Endothelial cell of umbilical vein (primary cell): Measurements from ENCODE around the gene ERBIN. TPM values are rescaled to one million over a fixed set of nuclear protein-coding genes. Genes with fewer than 3 reads are reported as not detected.
"Not testable (repeated sequence)": the region's sequence is repeated elsewhere in the genome, so short reads cannot be mapped to it uniquely, and the experiment has no call there.

Experiments
- BruUV-seq: library from RNA; stranded (reverse); fragments of 400-500 nt; replicated peaks from 2 replicates; lab custom pipeline; 2021; lab: Mats Ljungman, UMichigan
- CTCF ChIA-PET: fragments of 300-600, 350-600 bp; sonication (Branson Sonifier 250); formaldehyde crosslinking; loops from one replicate; lab custom pipeline; 2021; ENCODE audit warnings: antibody characterized with exemption, inconsistent platforms; lab: Charles Lee
- POLR2A ChIA-PET: fragments of 300-600, 350-600 bp; sonication (Branson Sonifier 250); formaldehyde crosslinking; loops from one replicate; lab custom pipeline; 2021; ENCODE audit warnings: antibody characterized with exemption, inconsistent platforms; lab: Charles Lee
- DNase-seq: peaks from one replicate; pipeline ENCODE4 v3.0.0-alpha.2; 2011; ENCODE audit warnings: low read depth, low spot score
- FAIRE-seq: peaks from 2 replicates; lab custom pipeline; 2011; peaks lifted over from hg19 to GRCh38; lab: Jason Lieb, UNC
- H2AFZ ChIP-seq: 2 replicates; pipeline ENCODE4 v1.6.0; 2012; ENCODE audit warnings: low read depth, low read length, control low read depth, inconsistent platforms
- H3K27ac ChIP-seq: 2 replicates; pipeline ENCODE4 v1.5.1; 2011; ENCODE audit warnings: low read depth, mild to moderate bottlenecking, control low read depth, low read length, moderate library complexity; ENCODE audit not compliant: insufficient read depth
- H3K27me3 ChIP-seq, 2 experiments: 2 replicates each; pipeline versions ENCODE4 v1.6.0 to v1.6.1; 2011; ENCODE audit warnings: low read length in 2 of 2, mixed read lengths in 1 of 2; ENCODE audit not compliant: control insufficient read depth in 2 of 2, insufficient read depth in 2 of 2
- H3K36me3 ChIP-seq, 2 experiments: 2 replicates in 1 of 2; 3 replicates in 1 of 2; pipeline ENCODE4 v1.5.1; 2011; ENCODE audit warnings: low read length in 2 of 2, mild to moderate bottlenecking in 1 of 2, moderate library complexity in 1 of 2; ENCODE audit not compliant: control insufficient read depth in 2 of 2, insufficient read depth in 2 of 2; ENCODE audit errors: extremely low read depth in 1 of 2
- H3K4me1 ChIP-seq: 3 replicates; pipeline ENCODE4 v1.5.1; 2011; ENCODE audit warnings: mild to moderate bottlenecking, low read length; ENCODE audit not compliant: control insufficient read depth, insufficient read depth; ENCODE audit errors: extremely low read depth
- H3K4me2 ChIP-seq: 2 replicates; pipeline ENCODE4 v1.6.1; 2011; ENCODE audit warnings: low read length, control low read depth, mixed read lengths; ENCODE audit not compliant: insufficient read depth
- H3K4me3 ChIP-seq, 3 experiments: fragments of 200-600 bp in 1 of 3; sonication (generic), shearing (Covaris generic) in 1 of 3; replicated peaks in 1 of 3; 2 replicates each; pipeline ENCODE4 v1.5.1; 2011 to 2016; ENCODE audit warnings: control low read depth in 3 of 3, low read length in 3 of 3, mild to moderate bottlenecking in 2 of 3, inconsistent platforms in 1 of 3, low read depth in 1 of 3, moderate library complexity in 1 of 3; ENCODE audit not compliant: insufficient read depth in 1 of 3
- H3K79me2 ChIP-seq: 2 replicates; pipeline ENCODE4 v1.6.0; 2012; ENCODE audit warnings: low read length, inconsistent platforms; ENCODE audit not compliant: control insufficient read depth, insufficient read depth
- H3K9ac ChIP-seq: replicated peaks from 2 replicates; pipeline ENCODE3; 2011; ENCODE audit warnings: low read length, control low read depth; ENCODE audit not compliant: insufficient read depth; ENCODE audit errors: extremely low read depth
- H3K9me1 ChIP-seq: replicated peaks from 3 replicates; pipeline ENCODE4 v1.6.0; 2011; ENCODE audit warnings: mild to moderate bottlenecking, low read length; ENCODE audit not compliant: control insufficient read depth, insufficient read depth; ENCODE audit errors: extremely low read depth
- H3K9me3 ChIP-seq: replicated peaks from 2 replicates; pipeline ENCODE4 v1.5.1; 2012; ENCODE audit warnings: low read length, inconsistent platforms; ENCODE audit not compliant: control insufficient read depth, insufficient read depth
- H4K20me1 ChIP-seq: replicated peaks from 2 replicates; pipeline ENCODE3; 2011; ENCODE audit warnings: mild to moderate bottlenecking, low read length; ENCODE audit not compliant: control insufficient read depth, insufficient read depth; ENCODE audit errors: extremely low read depth
- JUN ChIP-seq: IDR thresholded peaks from 2 replicates; pipeline ENCODE4 v1.6.1; 2011; ENCODE audit warnings: borderline replicate concordance, low read depth; ENCODE audit not compliant: insufficient read length, insufficient read depth
- MYC ChIP-seq: IDR thresholded peaks from one replicate; pipeline ENCODE4 v1.6.1; 2011; ENCODE audit warnings: mild to moderate bottlenecking, low read depth, low read length
- POLR2A ChIP-seq: IDR thresholded peaks from 2 replicates; pipeline ENCODE4 v1.6.1; 2012; ENCODE audit warnings: low read depth, mild to moderate bottlenecking, control low read depth, low read length
- dilution Hi-C: fragments of 300-500 bp; cut with MboI; formaldehyde crosslinking; loops from one replicate; pipeline ENCODE4 v1.15.0; 2019; ENCODE audit warnings: low sequenced_read_pairs; ENCODE audit not compliant: extremely low pct_ligation_motif_present
- intact Hi-C: fragments of 100-400 bp; cut with micrococcal nuclease; formaldehyde crosslinking; loops from one replicate; pipeline ENCODE4 v1.10.0; 2022
- polyA plus RNA-seq, 4 experiments: library from polyadenylated mRNA; depleted of rRNA in 3 of 4; stranded (reverse) in 3 of 4; unstranded in 1 of 4; fragments of >200 nt; gene quantifications; 2 replicates each; pipeline versions ENCODE4 v1.2.1 to v1.2.3, GENCODE V29; 2011 to 2012; ENCODE audit warnings: missing spikeins in 1 of 4
- total RNA-seq: library from RNA; stranded (reverse); gene quantifications from 2 replicates; pipeline ENCODE4 v1.2.3, GENCODE V29; 2021

ERBIN gene
- total and polyA plus RNA-seq, 2 donors (not counting 3 experiments of a cell fraction or from before 2014, with no cell fraction given), result 8.1 to 55.6 TPM

GRCh38 chr5:65886387-65886786 is 40.0 kb upstream of the ERBIN start:
- Histone ChIP-seq H2AFZ (no peak overlapping the region), H3K4me2 (peak overlapping the region; percentile 24), H3K27me3 (peaks cover 0 to 10% of the 10 kb centered on the region in 2 experiments), H3K79me2 (no peaks in the 10 kb centered on the region), H3K27ac (no peak overlapping the region), H3K9ac (no peak overlapping the region), H4K20me1 (no peaks in the 10 kb centered on the region), H3K4me1 (peaks cover 8% of the 10 kb centered on the region), H3K9me1 (no peaks in the 10 kb centered on the region), H3K36me3 (no peaks in the 10 kb centered on the region), H3K9me3 (no peaks in the 10 kb centered on the region), H3K4me3 (no peak overlapping the region)
- FAIRE-seq (no peak), DNase-seq (no peak)
- ChIA-PET POLR2A (no interaction called here), CTCF (no interaction called here)
- TF ChIP-seq MYC, result no peak
- no peak for TF ChIP-seq POLR2A
- TF ChIP-seq JUN, result no peak
- dilution Hi-C loops, result no loop called here
- no TSS peak for BruUV-seq
- intact Hi-C loops, result no loop called here

GRCh38 chr5:65892024-65892423 is 34.4 kb upstream of the ERBIN start:
- H3K9me1 ChIP-seq, H3K4me3 ChIP-seq, FAIRE-seq, H3K4me2 ChIP-seq, H3K36me3 ChIP-seq, H3K9ac ChIP-seq, H3K79me2 ChIP-seq, H4K20me1 ChIP-seq, H2AFZ ChIP-seq, H3K27ac ChIP-seq, CTCF ChIA-PET, DNase-seq, H3K9me3 ChIP-seq, intact Hi-C loops, dilution Hi-C loops, BruUV-seq, H3K4me1 ChIP-seq, POLR2A ChIA-PET: not testable (repeated sequence)
- peaks cover 2 to 13% of the 10 kb centered on the region in 2 experiments for H3K27me3 ChIP-seq
